ENCODE results near the gene KXD1. TPM values are rescaled to one million over a fixed set of nuclear protein-coding genes. Genes with fewer than 3 reads are reported as not detected.

Gene KXD1
- total RNA-seq, 1 donor from 2014 or later = 132 TPM

Other genes starting within 250 kb of the KXD1 start
- gene LSM4, start 234.8 kb upstream of the KXD1 start, total RNA-seq = 198 and 208 TPM in 2 replicates
- 24.9 and 29.4 TPM in 2 replicates for gene PGPEP1, start 217.3 kb upstream of the KXD1 start, total RNA-seq
- not detected in 2 replicates for gene GDF15, start 171.7 kb upstream of the KXD1 start, total RNA-seq
- gene LRRC25, start 160.2 kb upstream of the KXD1 start, total RNA-seq = not detected in 2 replicates
- gene SSBP4, start 138.5 kb upstream of the KXD1 start, total RNA-seq = 133 and 146 TPM in 2 replicates
- gene ISYNA1, start 119.7 kb upstream of the KXD1 start, total RNA-seq = 15.1 and 20.3 TPM in 2 replicates
- gene ELL, start 35.8 kb upstream of the KXD1 start, total RNA-seq = 27.0 and 27.5 TPM in 2 replicates
- 196 and 201 TPM in 2 replicates for gene FKBP8, start 14.3 kb upstream of the KXD1 start, total RNA-seq
- gene UBA52, start 14.0 kb downstream of the KXD1 start, total RNA-seq = 1,564 and 1,579 TPM in 2 replicates
- 122 and 132 TPM in 2 replicates for gene REX1BD, start 30.9 kb downstream of the KXD1 start, total RNA-seq
- not detected in 2 replicates for gene CRLF1, start 48.9 kb downstream of the KXD1 start, total RNA-seq
- gene TMEM59L, start 55.0 kb downstream of the KXD1 start, total RNA-seq = not detected in 2 replicates
- 11.6 and 11.7 TPM in 2 replicates for gene KLHL26, start 79.2 kb downstream of the KXD1 start, total RNA-seq
- 6.4 and 7.0 TPM in 2 replicates for gene CRTC1, start 125.8 kb downstream of the KXD1 start, total RNA-seq
- not detected in 2 replicates for gene COMP, start 233.4 kb downstream of the KXD1 start, total RNA-seq